Measurements from ENCODE around the gene MED7. TPM values are rescaled to one million over a fixed set of nuclear protein-coding genes. Genes with fewer than 3 reads are reported as not detected.

MED7 gene
- total and polyA plus RNA-seq, 12 donors = 7.3 to 11.5 (median 9.3) TPM

DNA sequence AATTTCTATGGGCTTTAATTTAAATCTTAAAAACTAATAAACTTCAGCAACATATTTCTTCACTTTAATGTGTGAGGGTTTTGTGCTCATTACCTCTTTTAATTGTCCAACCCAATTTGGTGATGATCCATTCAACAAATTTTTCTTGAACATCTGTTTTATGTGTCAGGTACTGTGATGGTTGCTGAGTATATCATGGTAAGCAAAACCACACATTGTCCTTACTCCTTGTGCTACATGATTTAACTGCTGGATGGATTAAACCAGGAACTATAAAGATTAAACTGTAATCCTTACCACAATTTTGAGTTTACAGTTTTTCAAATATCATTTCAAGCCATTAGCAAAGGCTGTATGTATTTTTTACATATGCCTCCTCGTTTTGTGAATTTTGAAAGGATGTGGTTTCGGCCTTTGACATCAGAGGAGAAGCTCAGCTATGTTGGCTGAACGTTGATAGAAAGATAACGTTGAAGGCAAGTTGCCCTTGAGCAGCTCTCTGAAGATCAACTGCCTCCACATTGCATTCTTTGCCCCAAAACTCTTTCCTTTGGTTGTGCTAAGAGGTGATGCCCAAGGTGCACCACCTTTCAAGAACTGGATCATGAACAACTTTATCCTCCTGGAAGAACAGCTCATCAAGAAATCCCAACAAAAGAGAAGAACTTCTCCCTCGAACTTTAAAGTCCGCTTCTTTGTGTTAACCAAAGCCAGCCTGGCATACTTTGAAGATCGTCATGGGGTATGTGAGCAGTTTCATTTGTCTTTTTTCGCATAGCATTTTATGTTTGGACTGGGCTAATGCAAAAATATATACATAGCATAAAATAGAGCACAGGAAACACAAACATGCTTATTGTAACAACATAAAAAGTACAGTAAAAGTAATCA is 38.0 kb upstream of the MED7 start, which contains the start of gene ITK:
ITK (plus strand) TSS at position 467 of the 891 bp plus-strand sequence; CDS start at position 605, 138 bp downstream.
- H3K4me3 ChIP-seq = peak within 1 kb of the TSS in 1 of 10 donors; percentile 47

DNA sequence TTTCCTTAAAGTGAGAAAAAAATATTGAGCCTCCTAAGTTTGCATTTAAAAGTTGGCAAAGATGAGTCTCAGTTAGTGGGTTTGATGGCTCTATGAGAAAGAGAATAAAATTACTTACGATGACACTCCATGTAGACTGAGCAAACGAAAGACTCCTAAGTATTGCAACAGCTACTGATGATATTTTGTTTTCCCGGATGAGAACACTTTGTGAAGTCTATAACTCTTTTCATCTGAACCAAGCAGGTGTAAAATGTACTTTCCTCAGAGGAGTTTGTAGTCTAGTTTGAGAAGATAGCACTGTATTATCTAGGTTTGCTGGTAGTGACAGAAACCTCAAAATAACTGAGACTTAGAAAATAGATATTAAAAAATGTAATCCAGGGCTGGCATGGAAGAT is 36.3 kb upstream of the MED7 start:
- TF ChIP-seq, protein P1, sequence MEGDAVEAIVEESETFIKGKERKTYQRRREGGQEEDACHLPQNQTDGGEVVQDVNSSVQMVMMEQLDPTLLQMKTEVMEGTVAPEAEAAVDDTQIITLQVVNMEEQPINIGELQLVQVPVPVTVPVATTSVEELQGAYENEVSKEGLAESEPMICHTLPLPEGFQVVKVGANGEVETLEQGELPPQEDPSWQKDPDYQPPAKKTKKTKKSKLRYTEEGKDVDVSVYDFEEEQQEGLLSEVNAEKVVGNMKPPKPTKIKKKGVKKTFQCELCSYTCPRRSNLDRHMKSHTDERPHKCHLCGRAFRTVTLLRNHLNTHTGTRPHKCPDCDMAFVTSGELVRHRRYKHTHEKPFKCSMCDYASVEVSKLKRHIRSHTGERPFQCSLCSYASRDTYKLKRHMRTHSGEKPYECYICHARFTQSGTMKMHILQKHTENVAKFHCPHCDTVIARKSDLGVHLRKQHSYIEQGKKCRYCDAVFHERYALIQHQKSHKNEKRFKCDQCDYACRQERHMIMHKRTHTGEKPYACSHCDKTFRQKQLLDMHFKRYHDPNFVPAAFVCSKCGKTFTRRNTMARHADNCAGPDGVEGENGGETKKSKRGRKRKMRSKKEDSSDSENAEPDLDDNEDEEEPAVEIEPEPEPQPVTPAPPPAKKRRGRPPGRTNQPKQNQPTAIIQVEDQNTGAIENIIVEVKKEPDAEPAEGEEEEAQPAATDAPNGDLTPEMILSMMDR (IDR thresholded peaks at IDR 0.05) = no peak
- Histone ChIP-seq H3K27me3 (peaks cover 0 to 38% (median 3%) of the 10 kb centered on the region in 7 donors), H3K27ac (peak overlapping the region in 1 of 10 donors; percentile 83), H3K36me3 (no peaks in the 10 kb centered on the region), H3K9me3 (peaks cover 0 to 1% (median 0%) of the 10 kb centered on the region in 11 donors), H3K4me1 (no peaks in the 10 kb centered on the region), H3K4me3 (no peak overlapping the region)
- 70 to 89% methylated on average over 3 of the region's 3 CpGs for WGBS, 2 donors
- no peak for DNase-seq
- intact Hi-C loops (cut with DNase I) = no loop called here
- no peak for ATAC-seq

More for the DNA sequence above, 38.0 kb upstream of the MED7 start, which contains the start of gene ITK:
- DNase-seq (no peak), ATAC-seq (no peak)
- intact Hi-C loops (cut with DNase I) = no loop called here
- TF ChIP-seq, protein P1 (IDR thresholded peaks at IDR 0.05) = no peak
- no peaks in the 10 kb centered on the region for H3K36me3 ChIP-seq
- H3K27me3 ChIP-seq = peaks cover 0 to 43% (median 3%) of the 10 kb centered on the region in 7 donors
- H3K27ac ChIP-seq = peak within 1 kb of the TSS in 1 of 10 donors; percentile 83
- WGBS, 2 donors = 77 to 78% methylated on average over 8 of the region's 8 CpGs
- H3K9me3 ChIP-seq = peaks cover 0 to 5% (median 0%) of the 10 kb centered on the region in 11 donors
- H3K4me1 ChIP-seq = no peaks in the 10 kb centered on the region

DNA sequence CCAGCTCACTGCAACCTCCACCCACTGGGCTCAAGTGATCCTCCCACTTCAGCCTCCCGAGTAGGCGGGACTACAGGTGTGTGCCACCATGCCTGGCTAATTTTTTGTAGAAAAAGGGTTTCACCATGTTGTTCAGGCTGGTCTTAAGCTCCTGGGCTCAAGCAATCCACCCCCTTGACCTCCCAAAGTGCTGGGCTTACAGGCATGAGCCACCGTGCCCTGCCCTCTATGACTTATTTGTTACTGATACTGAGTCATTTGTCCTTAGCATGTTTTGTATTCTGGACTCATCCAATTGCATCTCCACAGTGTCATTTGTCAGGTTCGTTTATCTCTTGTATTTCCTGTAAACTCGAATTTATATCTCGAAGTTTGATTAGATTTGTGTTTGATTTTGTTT is 35.3 kb upstream of the MED7 start:
- Histone ChIP-seq H3K27me3 (peaks cover 0 to 38% (median 3%) of the 10 kb centered on the region in 7 donors), H3K36me3 (no peaks in the 10 kb centered on the region), H3K4me1 (no peaks in the 10 kb centered on the region), H3K4me3 (no peak overlapping the region), H3K9me3 (no peaks in the 10 kb centered on the region), H3K27ac (peak overlapping the region in 1 of 10 donors; percentile 13)
- TF ChIP-seq, protein P1 (IDR thresholded peaks at IDR 0.05) = no peak
- 55 to 67% methylated on average over 6 of the region's 6 CpGs for WGBS, 2 donors
- ATAC-seq (no peak), DNase-seq (no peak)
- intact Hi-C loops (cut with DNase I) = no loop called here

DNA sequence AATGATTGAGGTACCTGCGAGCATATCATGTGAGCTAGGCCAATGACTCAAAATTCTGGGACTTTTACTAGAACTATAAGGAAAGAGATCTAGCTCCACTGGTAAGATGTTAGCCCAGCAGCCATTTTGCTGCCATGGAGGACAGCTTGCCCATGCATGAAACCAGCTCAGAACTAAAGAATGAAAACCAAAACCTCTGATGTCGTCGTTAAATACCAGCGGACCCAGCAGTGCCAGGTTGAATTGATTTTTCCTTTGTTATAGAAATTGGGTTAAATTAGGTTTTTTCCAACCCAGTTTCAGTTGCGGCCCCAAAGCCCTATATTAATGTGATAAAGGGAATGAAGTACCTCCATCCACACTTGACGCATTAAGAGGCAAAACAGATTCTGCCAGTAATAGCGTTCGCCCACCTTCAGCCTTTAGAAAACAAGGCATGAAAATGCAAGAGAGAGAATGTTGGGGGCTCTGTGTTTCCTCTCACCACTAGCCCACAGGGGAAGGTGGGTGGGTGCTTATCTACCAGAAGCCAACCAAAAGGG is 32.5 kb upstream of the MED7 start:
- no peak for DNase-seq
- no peaks in the 10 kb centered on the region for H3K36me3 ChIP-seq
- no peaks in the 10 kb centered on the region for H3K4me1 ChIP-seq
- H3K27me3 ChIP-seq = peaks cover 0 to 29% (median 3%) of the 10 kb centered on the region in 7 donors
- no peak for ATAC-seq
- TF ChIP-seq, protein P1 (IDR thresholded peaks at IDR 0.05) = no peak
- H3K9me3 ChIP-seq = no peaks in the 10 kb centered on the region
- no peak overlapping the region for H3K27ac ChIP-seq
- no peak overlapping the region for H3K4me3 ChIP-seq
- intact Hi-C loops (cut with DNase I) = no loop called here
- WGBS, 2 donors = 92 to 96% methylated on average over 8 of the region's 8 CpGs

Data from heart right ventricle (tissue), 16 donors.